ENCODE data around the gene KSR1.

GRCh38 chr17:27671591-27671910 is 215.3 kb downstream of the KSR1 start:
- TF ChIP-seq CTCF (IDR thresholded peaks at IDR 0.05) (no peak), POLR2A (IDR thresholded peaks at IDR 0.05) (no peak)
